Activated naive CD8-positive, alpha-beta T cell treated with anti-CD3 and anti-CD28 coated beads, Interleukin-2, amount 10 ng/mL, durations not matched to agents 7 days and 5 days (primary cell): ENCODE results near the gene DCAKD. TPM values are rescaled to one million over a fixed set of nuclear protein-coding genes. Genes with fewer than 3 reads are reported as not detected.

Source experiments
- ATAC-seq: fragments of 150-1000 bp; cut with Tn5 transposase; one replicate; pipeline ENCODE4 v1.10.0; 2021; ENCODE audit warnings: low read depth, moderate library complexity
- POLR2A ChIA-PET: fragments of 350-600 bp; sonication (Branson Sonifier 250); formaldehyde crosslinking; loops from one replicate; lab custom pipeline; 2021; ENCODE audit warnings: antibody characterized with exemption; lab: Charles Lee
- DNase-seq: peaks from one replicate; pipeline ENCODE4 v3.0.0; 2021
- H3K27ac Mint-ChIP-seq: one replicate; pipeline ENCODE4 v1.8.0; 2022; ENCODE audit warnings: mild to moderate bottlenecking, mixed read lengths
- H3K27me3 Mint-ChIP-seq: one replicate; pipeline ENCODE4 v1.8.0; 2022; ENCODE audit warnings: mild to moderate bottlenecking, moderate library complexity, mixed read lengths
- H3K36me3 Mint-ChIP-seq: one replicate; pipeline ENCODE4 v1.8.0; 2021; ENCODE audit warnings: mild to moderate bottlenecking, mixed read lengths
- H3K4me1 Mint-ChIP-seq: one replicate; pipeline ENCODE4 v1.8.0; 2021; ENCODE audit warnings: mixed read lengths
- H3K4me3 Mint-ChIP-seq: one replicate; pipeline ENCODE4 v1.8.0; 2022; ENCODE audit warnings: mild to moderate bottlenecking, moderate library complexity, mixed read lengths
- H3K9me3 Mint-ChIP-seq: one replicate; pipeline ENCODE4 v1.8.0; 2021; ENCODE audit warnings: mixed read lengths
- total RNA-seq, 2 experiments: library from RNA; stranded (reverse); gene quantifications; one replicate each; pipeline ENCODE4 v1.2.3, GENCODE V29; 2021

Gene DCAKD
- total RNA-seq, 2 experiments from 2014 or later: 35.5 TPM

DNA sequence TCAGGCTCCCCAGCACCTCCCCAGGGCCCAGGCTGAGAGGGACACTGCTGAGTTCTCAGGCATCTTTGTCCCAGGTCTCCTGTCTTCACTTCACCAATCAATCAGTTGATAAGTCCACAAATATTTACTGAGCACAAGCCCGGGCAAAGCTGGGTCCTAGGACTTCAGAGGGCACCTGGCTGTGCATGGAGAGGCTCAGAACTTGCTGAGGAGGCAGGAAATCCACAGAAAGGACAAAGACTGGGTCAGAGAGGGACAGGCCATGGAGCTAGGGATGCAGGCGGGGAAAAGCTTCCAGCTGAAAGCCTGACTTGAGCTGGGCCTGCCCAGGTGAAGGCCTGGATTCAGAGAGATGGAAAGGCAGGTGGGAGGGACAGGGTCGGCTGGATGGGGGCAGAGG lies 50.1 kb downstream of the DCAKD start:
- no peak for ATAC-seq
- POLR2A ChIA-PET: no interaction called here
- no peaks in the 10 kb centered on the region for H3K36me3 Mint-ChIP-seq

DNA sequence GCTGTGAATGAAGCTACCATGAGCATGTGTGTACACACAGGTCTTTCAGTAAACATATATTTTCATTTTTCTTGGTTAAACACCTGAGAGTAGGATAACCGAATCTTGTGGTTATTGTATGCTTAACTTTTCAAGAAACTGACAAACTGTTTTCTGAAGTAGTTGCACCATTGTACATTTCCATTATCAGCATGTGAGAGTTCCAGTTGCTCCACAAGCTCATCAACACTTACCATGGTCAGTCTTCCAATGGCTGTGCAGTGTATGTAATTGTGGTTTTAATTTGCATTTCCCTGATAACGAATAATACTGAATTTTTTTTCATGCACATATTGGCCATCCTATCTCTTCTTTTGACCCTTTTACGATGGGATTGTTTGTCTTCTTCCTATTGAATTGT lies 52.0 kb downstream of the DCAKD start:
- H3K9me3 Mint-ChIP-seq: no peaks in the 10 kb centered on the region
- POLR2A ChIA-PET: no interaction called here
- no peak for ATAC-seq

More for the DNA sequence above, 50.1 kb downstream of the DCAKD start:
- Mint-ChIP-seq H3K27me3 (peaks cover 15% of the 10 kb centered on the region), H3K4me3 (no peak overlapping the region), H3K27ac (no peak overlapping the region), H3K4me1 (no peaks in the 10 kb centered on the region), H3K9me3 (no peaks in the 10 kb centered on the region)
- DNase-seq: no peak

GRCh38 chr17:44998646-44999045 lies 52.8 kb downstream of the DCAKD start:
- Mint-ChIP-seq H3K36me3 (no peaks in the 10 kb centered on the region), H3K27ac (no peak overlapping the region), H3K4me3 (no peak overlapping the region), H3K4me1 (no peaks in the 10 kb centered on the region), H3K27me3 (peaks cover 21% of the 10 kb centered on the region), H3K9me3 (no peaks in the 10 kb centered on the region)
- POLR2A ChIA-PET: no interaction called here
- ATAC-seq (no peak), DNase-seq (no peak)

More for the DNA sequence above, 52.0 kb downstream of the DCAKD start:
- H3K4me1 Mint-ChIP-seq: no peaks in the 10 kb centered on the region
- no peak overlapping the region for H3K4me3 Mint-ChIP-seq
- DNase-seq: no peak
- no peak overlapping the region for H3K27ac Mint-ChIP-seq
- no peaks in the 10 kb centered on the region for H3K36me3 Mint-ChIP-seq
- H3K27me3 Mint-ChIP-seq: peaks cover 21% of the 10 kb centered on the region

DNA sequence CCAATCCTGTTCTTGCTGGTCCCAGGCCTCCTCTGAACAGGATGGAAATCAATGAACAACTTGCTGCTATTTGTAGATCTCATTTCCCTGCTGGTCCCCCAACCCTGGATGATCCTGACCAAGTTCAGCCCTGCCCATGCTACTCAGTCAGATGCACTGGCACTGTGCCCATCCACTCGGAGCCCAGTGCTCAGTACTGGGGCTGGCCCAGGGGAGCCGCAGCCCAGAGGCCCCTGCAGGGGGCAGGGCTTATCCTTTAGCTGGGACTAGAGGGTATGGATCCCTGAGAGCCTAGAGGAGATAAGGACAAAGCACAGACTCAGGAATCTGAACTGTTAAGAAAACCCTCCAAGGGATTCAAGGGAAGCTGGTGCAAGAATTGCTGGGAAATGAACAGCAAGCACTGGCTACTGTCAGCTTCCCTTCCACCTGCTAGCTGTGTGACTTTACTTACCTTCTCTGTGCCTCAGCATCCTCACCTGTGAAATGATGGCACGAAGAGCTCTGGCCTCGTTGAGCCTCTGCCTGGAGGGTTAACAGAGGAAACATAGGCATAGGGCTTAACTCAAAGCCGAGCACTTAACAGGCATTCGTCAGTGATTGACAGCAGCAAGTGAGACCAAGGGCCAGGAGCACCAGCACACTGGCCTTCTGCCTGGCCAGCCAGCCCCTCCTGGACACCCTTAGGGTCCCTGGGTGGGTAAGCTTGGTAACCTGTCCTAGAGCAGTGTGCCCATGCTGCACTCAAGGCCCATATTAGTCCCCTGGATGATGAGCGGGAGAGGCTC lies 53.5 kb downstream of the DCAKD start:
- no peak for ATAC-seq
- DNase-seq: no peak
- H3K27ac Mint-ChIP-seq: no peak overlapping the region
- POLR2A ChIA-PET: no interaction called here
- no peaks in the 10 kb centered on the region for H3K36me3 Mint-ChIP-seq
- H3K27me3 Mint-ChIP-seq: peaks cover 21% of the 10 kb centered on the region
- no peaks in the 10 kb centered on the region for H3K9me3 Mint-ChIP-seq
- H3K4me3 Mint-ChIP-seq: no peak overlapping the region
- H3K4me1 Mint-ChIP-seq: no peaks in the 10 kb centered on the region

- H3K9me3 Mint-ChIP-seq: no peaks in the 10 kb centered on the region
- POLR2A ChIA-PET: interaction anchor here (1.0 kb wide), 1 partner anchor 165 kb away, joined by 3 read pairs; no protein-coding TSS in a partner anchor
- no peak for DNase-seq
- ATAC-seq: no peak
- peaks cover 23% of the 10 kb centered on the region for H3K27me3 Mint-ChIP-seq
- no peaks in the 10 kb centered on the region for H3K4me1 Mint-ChIP-seq
- no peaks in the 10 kb centered on the region for H3K36me3 Mint-ChIP-seq
- no peak overlapping the region for H3K27ac Mint-ChIP-seq
- no peak overlapping the region for H3K4me3 Mint-ChIP-seq
Observed at GRCh38 chr17:44996304-44996703, 55.1 kb downstream of the DCAKD start.

DNA sequence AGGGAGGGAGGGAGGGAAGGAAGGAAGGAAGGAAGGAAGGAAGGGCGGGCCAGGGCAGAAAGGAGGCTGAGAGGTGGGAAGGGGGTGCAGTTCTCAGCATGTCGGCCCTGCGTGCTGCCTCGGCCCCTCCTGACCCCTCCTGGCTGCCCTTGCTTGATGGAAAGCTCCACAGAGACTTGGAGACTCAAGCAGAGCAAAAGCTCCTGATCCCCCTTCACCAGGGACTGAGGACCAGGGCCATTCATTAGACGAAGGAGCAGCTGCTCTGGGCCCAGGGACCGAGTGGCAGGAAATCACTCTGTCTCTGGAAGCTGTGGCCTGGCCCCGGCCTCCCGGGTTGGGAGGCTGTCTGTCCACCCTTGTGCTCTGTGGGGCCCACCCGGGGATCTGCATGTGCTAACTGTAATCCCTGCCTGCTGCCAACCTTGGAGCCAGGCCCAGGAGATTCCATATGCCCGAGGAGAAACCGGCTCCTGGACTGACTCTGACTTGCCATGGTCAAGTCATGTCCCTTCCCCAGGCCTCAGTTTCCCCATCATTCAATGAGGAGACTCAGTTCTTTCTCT lies 55.9 kb downstream of the DCAKD start:
- no peaks in the 10 kb centered on the region for H3K9me3 Mint-ChIP-seq
- POLR2A ChIA-PET: no interaction called here
- no peak for ATAC-seq

GRCh38 chr17:44992242-44992939 lies 59.0 kb downstream of the DCAKD start:
- no peak overlapping the region for H3K27ac Mint-ChIP-seq
- no peaks in the 10 kb centered on the region for H3K36me3 Mint-ChIP-seq
- H3K4me3 Mint-ChIP-seq: no peak overlapping the region
- no peaks in the 10 kb centered on the region for H3K9me3 Mint-ChIP-seq
- H3K27me3 Mint-ChIP-seq: peaks cover 35% of the 10 kb centered on the region
- POLR2A ChIA-PET: no interaction called here
- DNase-seq (no peak), ATAC-seq (no peak)
- H3K4me1 Mint-ChIP-seq: peaks cover 3% of the 10 kb centered on the region

More for the DNA sequence above, 55.9 kb downstream of the DCAKD start:
- Mint-ChIP-seq H3K27ac (no peak overlapping the region), H3K27me3 (peaks cover 23% of the 10 kb centered on the region), H3K4me1 (no peaks in the 10 kb centered on the region), H3K36me3 (no peaks in the 10 kb centered on the region), H3K4me3 (no peak overlapping the region)
- DNase-seq: no peak

GRCh38 chr17:44990994-44991393 lies 60.4 kb downstream of the DCAKD start:
- ATAC-seq (no peak), DNase-seq (no peak)
- peaks cover 40% of the 10 kb centered on the region for H3K27me3 Mint-ChIP-seq
- no peaks in the 10 kb centered on the region for H3K36me3 Mint-ChIP-seq
- POLR2A ChIA-PET: no interaction called here
- H3K9me3 Mint-ChIP-seq: no peaks in the 10 kb centered on the region
- H3K27ac Mint-ChIP-seq: no peak overlapping the region
- peaks cover 5% of the 10 kb centered on the region for H3K4me1 Mint-ChIP-seq
- H3K4me3 Mint-ChIP-seq: no peak overlapping the region

GRCh38 chr17:44989552-44990138 lies 61.8 kb downstream of the DCAKD start:
- H3K9me3 Mint-ChIP-seq: peaks cover 2% of the 10 kb centered on the region
- H3K36me3 Mint-ChIP-seq: no peaks in the 10 kb centered on the region
- H3K27me3 Mint-ChIP-seq: peaks cover 37% of the 10 kb centered on the region
- H3K4me1 Mint-ChIP-seq: peaks cover 5% of the 10 kb centered on the region
- POLR2A ChIA-PET: no interaction called here
- DNase-seq: no peak
- H3K4me3 Mint-ChIP-seq: no peak overlapping the region
- no peak overlapping the region for H3K27ac Mint-ChIP-seq
- ATAC-seq: no peak

- H3K27ac Mint-ChIP-seq: no peak overlapping the region
- ATAC-seq (no peak), DNase-seq (no peak)
- peaks cover 2% of the 10 kb centered on the region for H3K9me3 Mint-ChIP-seq
- H3K4me3 Mint-ChIP-seq: no peak overlapping the region
- H3K4me1 Mint-ChIP-seq: peaks cover 5% of the 10 kb centered on the region
- H3K27me3 Mint-ChIP-seq: peaks cover 37% of the 10 kb centered on the region
- POLR2A ChIA-PET: interaction anchor here (1.3 kb wide), 1 partner anchor 17 kb away, joined by 4 read pairs; no protein-coding TSS in a partner anchor
- no peaks in the 10 kb centered on the region for H3K36me3 Mint-ChIP-seq
Observed at GRCh38 chr17:44988044-44988942, 63.1 kb downstream of the DCAKD start.

DNA sequence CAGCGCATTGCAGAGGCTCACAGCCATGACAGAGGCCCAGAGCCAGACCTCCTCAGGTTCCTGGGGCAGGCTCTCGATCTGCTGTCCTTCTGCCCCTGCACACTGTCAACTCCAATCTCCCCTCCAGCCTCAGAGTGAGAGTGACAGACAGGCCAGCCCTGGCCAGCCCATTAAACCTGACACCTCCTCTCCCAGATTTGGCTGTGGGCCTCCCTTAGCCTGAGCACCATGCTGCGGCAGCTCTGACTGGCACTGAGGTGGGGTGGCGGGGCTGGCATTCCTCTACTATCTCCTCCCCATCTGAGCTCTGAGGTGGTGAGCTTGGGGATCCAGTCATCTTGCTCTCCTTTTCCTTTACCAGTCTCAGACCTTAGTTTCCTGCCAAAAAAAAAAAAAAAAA lies 67.9 kb downstream of the DCAKD start:
- Mint-ChIP-seq H3K4me3 (no peak overlapping the region), H3K27ac (no peak overlapping the region), H3K4me1 (peaks cover 5% of the 10 kb centered on the region), H3K27me3 (peaks cover 37% of the 10 kb centered on the region), H3K9me3 (peaks cover 2% of the 10 kb centered on the region), H3K36me3 (peaks cover 2% of the 10 kb centered on the region)
- DNase-seq (no peak), ATAC-seq (no peak)
- POLR2A ChIA-PET: no interaction called here

GRCh38 chr17:44982113-44982702 lies 69.2 kb downstream of the DCAKD start:
- ATAC-seq (no peak), DNase-seq (no peak)
- Mint-ChIP-seq H3K27me3 (peaks cover 31% of the 10 kb centered on the region), H3K9me3 (peaks cover 2% of the 10 kb centered on the region), H3K4me3 (no peak overlapping the region), H3K36me3 (peaks cover 2% of the 10 kb centered on the region), H3K4me1 (peaks cover 1% of the 10 kb centered on the region), H3K27ac (no peak overlapping the region)
- POLR2A ChIA-PET: no interaction called here
